GM21528 (cell line): ENCODE data around the gene ACR.

ENCODE experiments used
- ATAC-seq: cut with Tn5 transposase; IDR thresholded peaks from one replicate; pipeline ENCODE4 v1.9.1; 2021; ENCODE audit warnings: mild to moderate bottlenecking, moderate library complexity; ENCODE audit not compliant: unreplicated experiment, low FRiP score

The ACR gene

DNA sequence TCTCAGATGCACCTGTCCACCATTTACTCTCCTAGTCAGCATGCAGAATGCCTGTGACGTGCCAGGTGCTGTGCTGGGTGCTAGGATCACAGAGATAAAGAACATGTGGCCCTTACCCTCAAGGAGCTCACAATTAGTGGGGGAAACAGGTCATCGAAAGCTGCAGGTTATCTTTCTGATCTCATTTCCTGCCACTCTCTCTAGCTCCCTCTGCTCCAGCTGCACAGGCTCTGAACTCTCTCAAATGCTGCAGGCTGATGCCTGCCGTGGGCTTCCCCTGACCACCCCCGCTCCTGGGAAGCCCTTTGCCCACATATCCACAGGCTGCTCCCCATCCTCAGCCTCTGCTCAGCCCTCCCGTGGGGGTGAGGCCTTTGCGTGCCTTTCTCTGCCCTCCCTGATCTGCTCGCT lies 35.7 kb upstream of the ACR start:
- no peak for ATAC-seq

DNA sequence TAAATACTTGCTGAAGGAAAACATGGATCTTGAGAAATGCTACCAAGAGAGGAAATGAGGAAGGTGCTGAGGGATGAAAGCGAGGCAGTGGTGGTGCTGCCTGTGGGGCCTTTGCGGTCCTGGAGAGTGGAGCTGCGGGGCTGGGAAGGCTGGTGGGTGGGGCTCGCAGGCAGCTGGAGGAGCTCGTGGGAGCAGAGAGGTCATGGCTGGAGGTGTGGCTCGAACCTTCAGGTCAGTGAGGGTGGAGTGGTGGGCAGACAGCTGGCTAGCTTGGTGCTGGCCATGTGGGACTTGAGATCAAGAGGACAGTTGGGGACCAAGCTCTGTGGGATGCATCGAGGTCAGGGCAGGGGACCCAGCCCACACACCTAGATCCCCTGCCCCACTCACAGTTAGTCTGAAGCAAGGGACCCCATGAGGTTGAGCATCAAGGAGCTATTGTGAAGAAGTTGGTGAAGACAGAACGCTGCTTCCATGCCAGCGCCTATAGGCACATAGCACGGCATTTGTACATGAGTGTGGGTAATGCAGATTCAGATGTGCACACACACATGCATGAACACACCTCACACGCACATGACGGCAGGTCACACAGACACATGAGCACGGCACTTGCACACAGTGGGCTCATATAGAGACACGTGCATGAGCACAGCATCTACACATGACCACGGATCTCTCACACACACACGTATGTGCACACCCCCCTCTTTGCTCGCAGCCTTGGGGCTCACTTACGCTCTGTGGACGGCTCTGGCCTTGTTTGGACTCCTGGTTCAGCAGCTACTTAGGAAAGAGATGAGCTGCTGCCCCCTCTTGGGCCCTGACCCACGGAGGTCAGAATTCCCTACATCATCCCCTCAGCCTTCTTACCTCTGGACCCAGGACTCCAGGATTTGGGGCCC lies 34.9 kb upstream of the ACR start:
- no peak for ATAC-seq

GRCh38 chr22:50703726-50704509 lies 34.1 kb upstream of the ACR start:
- no peak for ATAC-seq

DNA sequence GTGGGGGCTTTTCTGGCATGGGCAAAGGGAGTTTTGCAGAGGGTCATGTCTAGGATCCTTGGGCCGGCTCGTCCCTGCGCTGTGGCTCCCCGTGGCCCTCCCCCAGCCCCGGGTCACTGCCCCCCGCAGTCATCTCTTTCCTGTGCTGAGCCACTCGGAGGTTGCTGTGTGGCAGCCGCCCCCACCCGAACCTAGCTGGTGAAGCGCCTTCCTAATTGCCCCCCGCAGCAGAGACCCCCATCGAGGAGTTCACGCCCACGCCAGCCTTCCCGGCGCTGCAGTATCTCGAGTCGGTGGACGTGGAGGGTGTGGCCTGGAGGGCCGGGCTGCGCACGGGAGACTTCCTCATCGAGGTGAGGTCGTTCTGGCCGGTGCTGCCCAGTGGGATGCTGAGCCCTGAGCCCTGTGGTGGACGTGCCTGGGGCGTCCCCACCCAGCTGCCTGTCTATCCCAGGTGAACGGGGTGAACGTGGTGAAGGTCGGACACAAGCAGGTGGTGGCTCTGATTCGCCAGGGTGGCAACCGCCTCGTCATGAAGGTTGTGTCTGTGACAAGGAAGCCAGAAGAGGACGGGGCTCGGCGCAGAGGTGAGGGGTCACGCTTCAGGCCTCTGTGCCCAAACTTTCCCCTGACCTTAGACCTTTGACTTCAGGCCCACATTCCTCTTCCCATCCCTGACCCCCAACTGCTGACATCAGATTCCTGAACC lies 33.3 kb upstream of the ACR start:
- ATAC-seq = no peak

DNA sequence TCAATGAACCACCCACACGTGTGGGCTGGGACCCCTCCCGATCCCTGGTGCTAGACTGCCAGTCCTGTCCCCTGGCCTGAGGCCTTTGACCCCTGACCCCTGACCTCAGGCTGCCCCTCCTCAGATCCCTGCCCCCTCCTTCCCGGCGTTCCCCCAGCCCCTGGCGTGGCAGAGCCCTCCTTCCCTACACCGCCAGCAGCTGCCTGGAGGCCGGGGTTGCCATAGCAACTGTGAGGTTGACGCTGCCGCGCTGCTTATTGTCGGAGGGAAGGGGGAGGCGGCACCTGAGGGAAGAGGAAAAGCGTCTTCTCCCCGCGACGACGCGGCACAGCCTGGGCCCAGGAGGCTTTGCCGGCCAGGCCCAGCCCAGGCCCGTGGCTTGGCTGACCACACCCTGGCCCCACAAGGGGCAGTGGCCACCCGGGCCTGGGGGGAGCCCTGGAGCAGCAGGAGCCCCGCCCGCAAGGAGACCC lies 32.7 kb upstream of the ACR start:
- no peak for ATAC-seq

- no peak for ATAC-seq
These were observed 32.1 kb upstream of the ACR start for GRCh38 chr22:50705851-50706351.

DNA sequence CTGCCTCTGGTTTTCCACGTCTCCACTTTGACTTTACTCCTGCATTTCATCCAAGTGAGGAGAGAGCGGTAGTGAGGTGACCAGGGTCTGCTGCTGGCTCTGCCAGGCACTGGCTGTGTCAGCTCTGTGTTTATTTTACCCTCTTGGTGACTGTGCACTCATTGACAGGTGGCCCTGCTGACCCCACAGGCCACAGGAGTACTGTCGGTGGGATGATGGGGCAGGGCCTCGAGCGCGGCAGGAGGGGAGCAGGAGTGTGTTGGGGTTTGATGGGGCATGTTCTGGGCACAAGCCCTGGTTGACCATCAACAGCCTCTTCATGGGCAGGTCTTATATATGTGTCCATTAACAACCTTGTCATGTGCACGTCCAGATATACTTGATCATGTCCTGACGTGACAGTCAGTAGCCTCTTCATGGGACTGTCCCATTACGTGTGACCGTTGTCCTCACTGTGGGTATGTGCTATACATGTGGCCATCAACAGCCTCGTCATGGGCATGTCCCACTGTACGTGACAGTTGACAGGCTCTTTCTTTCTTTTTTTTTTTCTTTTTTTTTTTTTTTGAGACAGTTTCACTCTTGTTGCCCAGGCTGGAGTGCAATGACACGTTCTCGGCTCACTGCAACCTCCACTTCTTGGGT lies 31.4 kb upstream of the ACR start:
- ATAC-seq = no peak

DNA sequence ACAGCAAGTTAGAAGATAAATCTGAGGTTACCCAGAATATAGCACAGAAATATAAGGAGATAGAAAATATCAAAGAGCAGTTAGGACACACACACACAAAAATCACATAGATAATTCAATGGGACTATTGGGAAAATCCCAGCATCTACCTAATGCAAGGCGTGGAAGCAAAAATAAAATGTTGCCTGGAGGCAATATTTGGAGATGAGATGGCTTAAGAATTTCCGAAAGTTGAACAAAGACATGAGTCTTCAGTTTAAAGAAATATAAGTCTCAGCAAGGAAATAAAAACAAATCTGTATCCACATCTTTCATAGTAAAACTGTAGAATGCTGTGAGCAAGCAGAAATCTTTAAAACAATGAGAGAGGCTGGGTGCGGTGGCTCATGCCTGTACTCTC lies 29.5 kb upstream of the ACR start:
- no peak for ATAC-seq

DNA sequence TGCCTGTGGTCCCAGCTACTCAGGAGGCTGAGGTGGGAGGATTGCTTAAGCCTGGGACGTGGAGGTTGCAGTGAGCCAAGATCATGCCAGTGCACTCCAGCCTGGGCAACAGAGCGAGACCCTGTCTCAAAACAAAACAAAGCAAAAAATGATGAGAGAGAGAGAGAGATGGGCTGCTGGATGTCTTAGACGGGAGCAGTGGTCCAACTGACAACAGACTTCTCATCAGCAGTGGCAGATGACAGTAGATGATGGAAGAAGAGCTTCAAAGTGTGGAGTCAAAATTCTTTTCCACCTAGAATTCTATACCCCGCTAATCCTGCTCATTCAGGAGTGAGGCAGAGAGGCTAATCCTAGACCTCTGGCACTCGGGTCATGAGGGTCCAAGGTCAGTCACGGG lies 29.0 kb upstream of the ACR start:
- no peak for ATAC-seq

- no peak for ATAC-seq
These were observed 27.8 kb upstream of the ACR start for GRCh38 chr22:50710221-50710620.

- no peak for ATAC-seq
These were observed 27.1 kb upstream of the ACR start for GRCh38 chr22:50710886-50711285.

DNA sequence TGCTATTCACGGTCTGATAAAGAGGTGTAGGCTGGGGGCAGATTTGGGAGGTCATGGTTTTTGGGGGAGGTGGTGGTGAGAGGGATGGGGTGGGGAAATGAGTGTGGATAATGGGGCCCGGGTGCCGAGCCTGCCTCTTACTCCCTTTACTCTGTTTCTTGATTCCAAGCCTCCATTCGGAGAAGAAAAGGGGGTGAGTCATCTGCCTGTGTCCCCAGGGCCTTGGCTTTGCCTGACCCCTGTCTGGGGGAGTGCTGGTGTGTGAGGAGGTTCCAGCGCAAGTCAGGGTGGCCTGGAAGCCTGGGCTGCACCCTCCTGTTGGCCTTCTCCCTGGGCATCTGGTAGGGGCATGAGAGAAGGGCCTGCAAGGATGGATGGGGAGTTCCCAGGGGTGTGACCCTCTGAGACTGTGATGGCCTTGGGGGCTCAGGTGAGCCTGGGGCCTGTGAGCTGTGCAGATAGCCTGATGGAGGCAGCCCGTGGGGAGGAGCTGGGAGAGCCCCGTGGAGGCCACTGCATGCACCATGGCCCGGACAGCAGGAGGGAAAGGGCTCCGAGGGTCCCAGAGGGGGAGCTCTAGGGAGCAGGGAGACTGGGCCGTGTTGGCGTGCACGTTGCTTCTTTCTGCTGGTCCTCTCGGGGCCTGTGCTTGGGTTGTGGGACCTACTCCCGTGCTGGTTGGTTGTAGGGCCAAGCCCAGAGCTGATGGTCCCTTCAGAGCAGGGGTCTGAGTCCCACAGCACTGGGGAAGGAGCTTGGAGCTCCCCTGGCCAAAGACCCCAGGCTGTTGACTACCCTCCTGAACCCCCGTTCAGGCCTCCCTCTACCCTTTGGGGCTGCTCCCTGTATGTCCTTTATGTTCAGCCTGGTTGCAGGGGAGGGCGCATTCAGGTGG lies 26.3 kb upstream of the ACR start:
- ATAC-seq = no peak

- no peak for ATAC-seq
These were observed 25.5 kb upstream of the ACR start for GRCh38 chr22:50712341-50713007.

DNA sequence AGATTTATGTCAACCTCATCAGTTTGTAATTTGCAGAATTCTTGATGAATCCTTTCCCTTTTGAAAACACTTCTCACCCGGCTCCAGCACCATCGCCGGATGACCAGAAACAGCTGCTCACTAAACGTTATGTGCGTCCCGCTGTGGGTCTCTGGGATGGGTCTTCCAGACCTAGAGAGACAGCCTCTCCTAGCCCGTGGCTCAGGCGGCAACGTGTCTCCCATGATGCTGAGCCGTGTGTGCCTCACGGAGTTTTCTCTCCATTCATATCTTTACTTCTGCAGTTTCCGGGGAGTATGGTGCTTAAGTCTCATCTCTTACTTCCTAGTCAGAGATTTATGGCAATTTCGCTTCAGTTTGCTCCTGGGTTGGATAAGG lies 25.0 kb upstream of the ACR start:
- ATAC-seq = no peak

GRCh38 chr22:50713571-50714056 lies 24.4 kb upstream of the ACR start:
- no peak for ATAC-seq

DNA sequence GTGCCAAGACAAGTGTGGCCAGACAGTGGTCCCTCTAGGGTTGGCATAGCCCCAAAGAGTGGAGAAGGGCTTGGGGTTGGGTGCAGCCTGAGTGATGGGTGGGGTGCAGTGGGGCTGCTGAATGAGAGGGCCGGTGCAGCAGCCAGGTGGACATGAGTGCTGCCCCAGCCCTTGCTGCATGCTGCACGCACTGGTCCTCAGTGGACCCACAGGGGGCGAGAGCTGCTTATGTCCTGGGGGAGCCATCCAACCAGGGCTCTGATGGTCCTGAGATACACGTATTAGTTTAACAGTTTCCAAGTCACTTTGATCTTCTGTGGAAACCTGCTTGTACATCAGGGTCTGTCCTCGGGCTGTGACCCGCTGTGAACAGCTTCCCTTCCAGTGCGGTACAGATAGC lies 23.9 kb upstream of the ACR start:
- no peak for ATAC-seq

GRCh38 chr22:50714631-50715179 lies 23.3 kb upstream of the ACR start:
- ATAC-seq = no peak

- ATAC-seq = no peak
These were observed 22.8 kb upstream of the ACR start for GRCh38 chr22:50715250-50715649.
